CD8-positive, alpha-beta memory T cell (primary cell): ENCODE measurements around the gene LRRN4. TPM values are rescaled to one million over a fixed set of nuclear protein-coding genes. Genes with fewer than 3 reads are reported as not detected.

ENCODE experiments used
- CTCF ChIA-PET: fragments of 350-600 bp; sonication (Branson Sonifier 250); formaldehyde crosslinking; loops from one replicate; lab custom pipeline; 2021; ENCODE audit warnings: antibody characterized with exemption; lab: Charles Lee
- POLR2A ChIA-PET: fragments of 350-600 bp; sonication (Branson Sonifier 250); formaldehyde crosslinking; loops from one replicate; lab custom pipeline; 2021; ENCODE audit warnings: antibody characterized with exemption; lab: Charles Lee
- DNase-seq, 5 donors: peaks; one replicate each; pipeline versions ENCODE4 v3.0.0 to v3.0.0-alpha.2; 2020 to 2022; ENCODE audit warnings: mixed read lengths in 1 of 5
- H3K27ac ChIP-seq: one replicate; pipeline ENCODE4 v1.7.0; 2013; ENCODE audit warnings: low read depth, mild to moderate bottlenecking, low read length, moderate library complexity
- H3K27me3 ChIP-seq: 2 replicates; pipeline ENCODE4 v1.7.0; 2013; ENCODE audit warnings: low read length, mild to moderate bottlenecking; ENCODE audit not compliant: insufficient read depth, poor library complexity, severe bottlenecking
- H3K36me3 ChIP-seq: 2 replicates; pipeline ENCODE4 v1.7.0; 2013; ENCODE audit warnings: mild to moderate bottlenecking, low read length, moderate library complexity; ENCODE audit not compliant: insufficient read depth
- H3K4me1 ChIP-seq: 2 replicates; pipeline ENCODE4 v1.7.0; 2013; ENCODE audit warnings: mild to moderate bottlenecking, low read length, moderate library complexity; ENCODE audit not compliant: insufficient read depth
- H3K4me3 ChIP-seq: 2 replicates; pipeline ENCODE4 v1.7.0; 2013; ENCODE audit warnings: mild to moderate bottlenecking, low read length
- H3K9me3 ChIP-seq: 2 replicates; pipeline ENCODE4 v1.7.0; 2013; ENCODE audit warnings: mild to moderate bottlenecking, low read length
- H3K27ac Mint-ChIP-seq, 8 donors: one replicate each; pipeline ENCODE4 v1.8.0; 2020 to 2021; ENCODE audit warnings: mixed read lengths in 8 of 8, mild to moderate bottlenecking in 6 of 8, inconsistent platforms in 3 of 8, moderate library complexity in 3 of 8
- H3K27me3 Mint-ChIP-seq, 2 donors: one replicate each; pipeline ENCODE4 v1.8.0; 2020 to 2021; ENCODE audit warnings: mixed read lengths in 2 of 2, mild to moderate bottlenecking in 1 of 2, moderate library complexity in 1 of 2
- H3K36me3 Mint-ChIP-seq, 3 donors: one replicate each; pipeline ENCODE4 v1.8.0; 2020 to 2021; ENCODE audit warnings: mixed read lengths in 3 of 3, inconsistent platforms in 1 of 3, mild to moderate bottlenecking in 1 of 3
- H3K4me1 Mint-ChIP-seq, 3 donors: one replicate each; pipeline ENCODE4 v1.8.0; 2020 to 2021; ENCODE audit warnings: mixed read lengths in 3 of 3, inconsistent platforms in 1 of 3, mild to moderate bottlenecking in 1 of 3
- H3K4me3 Mint-ChIP-seq, 7 donors: one replicate each; pipeline ENCODE4 v1.8.0; 2020 to 2021; ENCODE audit warnings: mixed read lengths in 7 of 7, mild to moderate bottlenecking in 6 of 7, moderate library complexity in 4 of 7, inconsistent platforms in 2 of 7
- H3K9me3 Mint-ChIP-seq, 5 donors: one replicate each; pipeline ENCODE4 v1.8.0; 2020 to 2022; ENCODE audit warnings: mixed read lengths in 5 of 5, mild to moderate bottlenecking in 3 of 5, moderate library complexity in 2 of 5, inconsistent platforms in 1 of 5
- polyA plus RNA-seq: library from polyadenylated mRNA; unstranded; fragments of 300-500 nt; fragmentation: Illumina TruSeq; gene quantifications from one replicate; pipeline ENCODE4 v1.2.3, GENCODE V29; 2021
- total RNA-seq, 2 experiments: library from RNA; stranded (reverse); gene quantifications; one replicate each; pipeline ENCODE4 v1.2.3, GENCODE V29; 2021

LRRN4 gene
- total and polyA plus RNA-seq, 3 experiments from 2014 or later, result not detected

DNA sequence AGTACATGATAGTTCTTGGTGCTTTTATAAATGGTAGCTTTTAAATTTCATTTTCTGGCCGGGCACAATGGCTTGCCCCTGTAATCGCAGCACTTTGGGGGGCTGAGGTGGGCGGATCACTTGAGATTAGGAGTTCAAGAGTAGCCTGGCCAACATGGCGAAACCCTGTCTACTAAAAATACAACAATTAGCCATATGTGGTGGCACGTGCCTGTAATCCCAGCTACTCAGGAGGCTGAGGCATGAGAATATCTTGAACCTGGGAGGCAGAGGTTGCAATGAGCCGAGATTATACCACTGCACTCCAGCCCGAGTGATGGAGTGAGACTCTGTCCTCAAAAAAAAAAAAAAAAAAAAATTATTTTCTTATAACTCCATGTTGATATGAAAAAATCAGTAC is 36.0 kb downstream of the LRRN4 start:
- H3K4me1 ChIP-seq, result peaks cover 6% of the 10 kb centered on the region
- H3K36me3 ChIP-seq, result peaks cover 7% of the 10 kb centered on the region
- peaks cover 3 to 60% (median 23%) of the 10 kb centered on the region in 3 donors for H3K36me3 Mint-ChIP-seq
- H3K4me1 Mint-ChIP-seq, result peaks cover 38 to 64% (median 60%) of the 10 kb centered on the region in 3 donors
- ChIA-PET CTCF (no interaction called here), POLR2A (interaction anchor here (0.6 kb wide), 1 partner anchor 24 kb away, joined by 5 read pairs; no protein-coding TSS in a partner anchor)
- no peak overlapping the region for H3K27ac ChIP-seq
- no peak overlapping the region for H3K4me3 Mint-ChIP-seq
- no peaks in the 10 kb centered on the region for H3K9me3 ChIP-seq
- H3K9me3 Mint-ChIP-seq, result no peaks in the 10 kb centered on the region
- no peak for DNase-seq
- no peaks in the 10 kb centered on the region for H3K27me3 ChIP-seq
- no peaks in the 10 kb centered on the region for H3K27me3 Mint-ChIP-seq
- peak overlapping the region in 3 of 8 donors; percentile 13 to 69 (median 31) for H3K27ac Mint-ChIP-seq
- no peak overlapping the region for H3K4me3 ChIP-seq

DNA sequence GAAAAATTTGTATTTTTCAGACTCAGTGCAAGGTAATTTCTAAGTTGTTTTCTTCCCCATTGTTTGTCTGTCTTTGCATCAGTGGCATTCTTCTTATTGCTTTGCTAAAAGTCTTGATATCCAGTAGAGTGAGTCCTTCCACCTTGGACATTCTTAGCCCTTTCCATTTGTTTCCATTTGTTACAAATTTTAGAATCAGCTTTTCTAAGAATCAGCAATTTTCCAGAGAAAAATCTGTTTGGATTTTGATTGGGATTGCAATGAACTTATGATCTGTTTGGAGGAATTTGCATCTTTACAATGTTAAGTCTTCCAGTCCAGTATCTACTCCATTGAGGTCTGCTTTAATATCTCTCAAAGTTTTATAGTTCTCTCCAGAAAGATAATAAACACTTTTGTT is 36.4 kb downstream of the LRRN4 start:
- DNase-seq, result no peak
- Mint-ChIP-seq H3K9me3 (no peaks in the 10 kb centered on the region), H3K4me1 (peaks cover 36 to 64% (median 59%) of the 10 kb centered on the region in 3 donors), H3K36me3 (peaks cover 3 to 60% (median 23%) of the 10 kb centered on the region in 3 donors), H3K27me3 (no peaks in the 10 kb centered on the region), H3K4me3 (no peak overlapping the region), H3K27ac (peak overlapping the region in 5 of 8 donors; percentile 5 to 69 (median 31))
- Histone ChIP-seq H3K36me3 (peaks cover 4% of the 10 kb centered on the region), H3K9me3 (no peaks in the 10 kb centered on the region), H3K4me3 (no peak overlapping the region), H3K27me3 (no peaks in the 10 kb centered on the region), H3K4me1 (peaks cover 6% of the 10 kb centered on the region), H3K27ac (no peak overlapping the region)
- ChIA-PET POLR2A (interaction anchor here (0.6 kb wide), 1 partner anchor 23 kb away, joined by 5 read pairs; no protein-coding TSS in a partner anchor), CTCF (interaction anchor here (1.1 kb wide), 1 partner anchor 9 kb away, joined by 3 read pairs; no protein-coding TSS in a partner anchor)

GRCh38 chr20:6014957-6015356 is 38.9 kb downstream of the LRRN4 start:
- Mint-ChIP-seq H3K4me1 (peaks cover 38 to 72% (median 63%) of the 10 kb centered on the region in 3 donors), H3K4me3 (no peak overlapping the region), H3K36me3 (peaks cover 3 to 74% (median 33%) of the 10 kb centered on the region in 3 donors), H3K27ac (peak overlapping the region in 2 of 8 donors; percentile 9 to 48), H3K27me3 (no peaks in the 10 kb centered on the region), H3K9me3 (no peaks in the 10 kb centered on the region)
- H3K9me3 ChIP-seq, result no peaks in the 10 kb centered on the region
- ChIA-PET CTCF (no interaction called here), POLR2A (no interaction called here)
- no peaks in the 10 kb centered on the region for H3K27me3 ChIP-seq
- peaks cover 6% of the 10 kb centered on the region for H3K4me1 ChIP-seq
- DNase-seq, result no peak
- H3K27ac ChIP-seq, result no peak overlapping the region
- H3K4me3 ChIP-seq, result no peak overlapping the region
- peaks cover 15% of the 10 kb centered on the region for H3K36me3 ChIP-seq

DNA sequence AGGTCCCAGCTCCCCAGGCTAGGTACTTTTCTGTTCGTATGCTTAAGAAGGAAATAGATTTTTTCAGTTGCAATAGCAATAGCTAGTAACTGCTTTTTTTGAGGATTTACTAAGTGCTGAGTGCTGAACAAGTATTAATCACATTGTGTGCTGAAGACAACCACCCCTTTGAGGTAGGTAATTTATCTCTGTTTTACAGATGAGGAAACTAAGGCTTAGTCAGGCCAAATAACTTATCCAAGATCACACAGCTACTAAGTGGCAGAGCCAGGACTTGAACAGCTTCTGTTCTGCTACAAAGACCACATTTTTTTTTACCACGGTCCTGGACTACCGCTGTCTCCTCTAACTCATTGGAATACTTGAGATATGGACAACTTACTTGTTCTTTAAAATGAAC is 39.8 kb downstream of the LRRN4 start:
- peaks cover 37 to 73% (median 62%) of the 10 kb centered on the region in 3 donors for H3K4me1 Mint-ChIP-seq
- Histone ChIP-seq H3K27me3 (no peaks in the 10 kb centered on the region), H3K27ac (no peak overlapping the region), H3K4me3 (no peak overlapping the region), H3K36me3 (peaks cover 15% of the 10 kb centered on the region), H3K4me1 (peaks cover 6% of the 10 kb centered on the region), H3K9me3 (no peaks in the 10 kb centered on the region)
- peak overlapping the region in 4 of 8 donors; percentile 34 to 88 (median 82) for H3K27ac Mint-ChIP-seq
- peaks cover 3 to 78% (median 36%) of the 10 kb centered on the region in 3 donors for H3K36me3 Mint-ChIP-seq
- ChIA-PET POLR2A (no interaction called here), CTCF (no interaction called here)
- DNase-seq, result no peak
- no peaks in the 10 kb centered on the region for H3K27me3 Mint-ChIP-seq
- H3K9me3 Mint-ChIP-seq, result no peaks in the 10 kb centered on the region
- no peak overlapping the region for H3K4me3 Mint-ChIP-seq

DNA sequence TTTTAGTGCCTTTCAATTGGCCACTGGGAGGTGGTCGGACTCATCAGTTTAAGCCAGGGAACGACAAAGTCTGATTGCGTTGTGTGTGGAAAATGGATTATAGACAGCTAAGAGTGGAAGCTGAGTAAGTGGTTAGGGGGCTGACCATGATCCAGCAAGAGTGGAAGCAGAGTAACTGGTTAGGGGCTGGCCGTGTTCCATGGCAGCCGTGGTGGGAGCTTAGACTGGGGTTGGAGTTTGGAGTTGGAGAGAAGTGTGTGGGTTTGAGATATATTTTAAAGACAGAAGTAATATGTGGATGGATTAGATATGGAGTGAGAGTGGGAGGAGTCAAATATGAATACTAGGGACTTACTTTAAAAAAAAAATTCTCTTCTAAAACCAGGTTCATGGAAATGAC is 41.7 kb downstream of the LRRN4 start:
- Mint-ChIP-seq H3K9me3 (no peaks in the 10 kb centered on the region), H3K27ac (peak overlapping the region in 5 of 8 donors; percentile 24 to 91 (median 53))
- CTCF ChIA-PET, result no interaction called here

DNA sequence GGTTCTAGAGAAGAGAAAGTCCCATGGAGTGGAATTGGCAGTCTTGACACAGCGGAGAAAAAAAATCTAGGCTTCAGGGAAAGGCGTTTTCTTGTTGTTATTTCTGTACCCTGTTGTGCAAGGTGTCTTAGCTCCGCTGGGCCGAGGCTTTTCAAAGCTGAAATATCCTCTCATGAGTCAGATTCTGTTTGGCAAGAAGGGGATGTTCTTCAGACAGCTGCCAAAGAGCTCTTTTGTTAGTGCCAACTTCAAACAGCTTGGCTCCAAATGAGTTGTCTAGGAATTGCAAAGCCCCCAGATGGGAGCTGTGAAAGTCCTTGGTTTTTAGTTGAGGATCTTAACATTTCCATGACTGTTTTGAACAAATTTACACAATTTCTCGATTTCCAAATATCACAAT is 45.6 kb downstream of the LRRN4 start:
- Mint-ChIP-seq H3K9me3 (no peaks in the 10 kb centered on the region), H3K27me3 (peaks cover 0 to 1% of the 10 kb centered on the region in 2 donors), H3K4me1 (peaks cover 39 to 64% (median 51%) of the 10 kb centered on the region in 3 donors), H3K36me3 (peaks cover 0 to 41% (median 19%) of the 10 kb centered on the region in 3 donors), H3K27ac (peak overlapping the region in 3 of 8 donors; percentile 24 to 63 (median 28)), H3K4me3 (peak overlapping the region in 4 of 7 donors; percentile 9 to 100 (median 36))
- ChIA-PET POLR2A (interaction anchor here (0.5 kb wide), 1 partner anchor 952 kb away, joined by 4 read pairs; no protein-coding TSS in a partner anchor), CTCF (interaction anchor here (1.4 to 2.0 kb wide), 2 partner anchors 9 to 478 kb away, joined by 3 to 5 read pairs; no protein-coding TSS in a partner anchor)
- Histone ChIP-seq H3K27me3 (no peaks in the 10 kb centered on the region), H3K27ac (no peak overlapping the region), H3K36me3 (peaks cover 11% of the 10 kb centered on the region), H3K4me3 (no peak overlapping the region), H3K4me1 (peaks cover 25% of the 10 kb centered on the region), H3K9me3 (no peaks in the 10 kb centered on the region)
- no peak for DNase-seq

More for the DNA sequence above, 41.7 kb downstream of the LRRN4 start:
- Mint-ChIP-seq H3K36me3 (peaks cover 3 to 64% (median 28%) of the 10 kb centered on the region in 3 donors), H3K27me3 (no peaks in the 10 kb centered on the region), H3K4me3 (peak overlapping the region in 1 of 7 donors; percentile 9), H3K4me1 (peaks cover 43 to 73% (median 62%) of the 10 kb centered on the region in 3 donors)
- no peaks in the 10 kb centered on the region for H3K27me3 ChIP-seq
- POLR2A ChIA-PET, result interaction anchor here (0.7 kb wide), 1 partner anchor 58 kb away, joined by 3 read pairs; no protein-coding TSS in a partner anchor
- H3K27ac ChIP-seq, result no peak overlapping the region
- no peak overlapping the region for H3K4me3 ChIP-seq
- DNase-seq, result no peak
- peaks cover 17% of the 10 kb centered on the region for H3K4me1 ChIP-seq
- H3K36me3 ChIP-seq, result peaks cover 15% of the 10 kb centered on the region
- H3K9me3 ChIP-seq, result no peaks in the 10 kb centered on the region

GRCh38 chr20:6007529-6008103 is 46.2 kb downstream of the LRRN4 start:
- peaks cover 0 to 36% (median 17%) of the 10 kb centered on the region in 3 donors for H3K36me3 Mint-ChIP-seq
- CTCF ChIA-PET, result interaction anchor here (1.4 to 2.0 kb wide), 2 partner anchors 9 to 478 kb away, joined by 3 to 5 read pairs; no protein-coding TSS in a partner anchor

More at GRCh38 chr20:6007529-6008103, 46.2 kb downstream of the LRRN4 start:
- POLR2A ChIA-PET, result interaction anchor here (0.5 kb wide), 1 partner anchor 952 kb away, joined by 4 read pairs; no protein-coding TSS in a partner anchor
- Mint-ChIP-seq H3K27ac (peak overlapping the region in 7 of 8 donors; percentile 43 to 97 (median 63)), H3K4me3 (peak overlapping the region; percentile 95 to 100 (median 98)), H3K9me3 (no peaks in the 10 kb centered on the region), H3K4me1 (peaks cover 39 to 63% (median 49%) of the 10 kb centered on the region in 3 donors), H3K27me3 (peaks cover 0 to 1% of the 10 kb centered on the region in 2 donors)
- no peaks in the 10 kb centered on the region for H3K9me3 ChIP-seq
- H3K4me3 ChIP-seq, result peak overlapping the region; percentile 16
- H3K36me3 ChIP-seq, result peaks cover 11% of the 10 kb centered on the region
- no peaks in the 10 kb centered on the region for H3K27me3 ChIP-seq
- H3K27ac ChIP-seq, result peak overlapping the region; percentile 81
- no peak for DNase-seq
- H3K4me1 ChIP-seq, result peaks cover 25% of the 10 kb centered on the region
